Left forelimb (tissue), 1 donor: ENCODE measurements around the gene SRGAP2C.
"Not testable (repeated sequence)": the region's sequence is repeated elsewhere in the genome, so short reads cannot be mapped to it uniquely, and the experiment has no call there.

Experiments
- DNase-seq: peaks from one replicate; pipeline ENCODE4 v3.0.0-alpha.2; 2018; ENCODE audit warnings: low spot score

Gene SRGAP2C

GRCh38 chr1:121227544-121228330, 43.0 kb downstream of the SRGAP2C start:
- DNase-seq, result not testable (repeated sequence)

- DNase-seq, result not testable (repeated sequence)
These were observed 45.9 kb downstream of the SRGAP2C start for GRCh38 chr1:121230636-121231035.

DNA sequence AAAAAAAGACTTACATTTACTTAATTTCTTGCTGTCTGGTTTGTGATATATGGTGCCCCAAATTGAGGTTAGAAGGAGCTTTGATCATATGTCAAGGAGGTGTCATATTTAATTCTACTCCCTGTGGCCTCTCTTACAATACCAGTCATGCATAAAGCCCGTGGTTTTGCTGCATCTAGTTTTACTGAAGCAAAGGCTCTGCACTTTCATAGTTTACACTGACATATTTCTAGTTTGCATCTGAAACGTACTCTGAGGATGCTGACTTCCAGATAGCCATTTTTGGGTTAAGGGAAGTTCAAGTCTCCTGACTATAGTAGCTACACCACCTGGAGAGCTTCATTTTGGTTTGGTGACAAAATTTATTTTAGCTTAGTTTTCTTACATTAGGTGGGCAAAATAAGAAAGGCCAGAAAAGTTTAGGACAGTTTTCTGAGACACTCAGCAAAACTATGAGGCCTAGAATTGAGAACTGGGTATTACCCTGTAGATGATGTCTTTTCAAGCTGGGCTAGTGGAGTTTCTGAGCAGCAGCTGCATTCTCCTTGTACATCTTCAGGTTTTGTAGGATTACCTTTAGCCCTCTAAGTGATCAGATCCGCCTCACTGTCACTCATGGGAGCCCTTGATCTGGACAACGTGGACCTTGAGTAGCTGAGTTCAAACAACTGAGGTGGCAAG, 47.8 kb downstream of the SRGAP2C start:
- not testable (repeated sequence) for DNase-seq

- DNase-seq, result not testable (repeated sequence)
These were observed 49.5 kb downstream of the SRGAP2C start for GRCh38 chr1:121234090-121234759.

- DNase-seq, result not testable (repeated sequence)
These were observed 53.6 kb downstream of the SRGAP2C start for GRCh38 chr1:121238384-121238783.

GRCh38 chr1:121243913-121244312, 59.1 kb downstream of the SRGAP2C start:
- not testable (repeated sequence) for DNase-seq

GRCh38 chr1:121246399-121246798, 61.6 kb downstream of the SRGAP2C start:
- not testable (repeated sequence) for DNase-seq

- DNase-seq, result not testable (repeated sequence)
These were observed 67.9 kb downstream of the SRGAP2C start for GRCh38 chr1:121252656-121253055.

DNA sequence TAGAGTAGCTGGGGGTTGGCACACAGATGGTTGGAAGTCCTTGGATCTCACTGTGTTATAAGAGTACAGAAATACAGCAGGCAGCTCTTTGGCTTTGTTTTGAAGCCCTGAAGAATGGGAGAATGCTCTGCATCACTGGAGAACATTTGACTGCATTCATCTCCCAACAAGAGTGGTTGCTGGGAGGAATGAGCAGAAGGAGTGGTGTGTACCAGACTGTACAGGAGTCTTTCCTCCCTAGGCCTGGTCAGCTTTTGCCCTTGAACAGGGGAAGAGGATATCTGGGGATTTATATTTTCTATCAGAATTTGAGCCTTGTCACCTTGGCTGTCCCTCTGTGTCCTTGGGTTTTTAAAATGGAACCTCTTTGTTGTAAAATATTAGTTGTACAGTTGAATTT, 69.8 kb downstream of the SRGAP2C start:
- DNase-seq, result not testable (repeated sequence)

GRCh38 chr1:121257632-121258031, 72.9 kb downstream of the SRGAP2C start:
- DNase-seq, result not testable (repeated sequence)

DNA sequence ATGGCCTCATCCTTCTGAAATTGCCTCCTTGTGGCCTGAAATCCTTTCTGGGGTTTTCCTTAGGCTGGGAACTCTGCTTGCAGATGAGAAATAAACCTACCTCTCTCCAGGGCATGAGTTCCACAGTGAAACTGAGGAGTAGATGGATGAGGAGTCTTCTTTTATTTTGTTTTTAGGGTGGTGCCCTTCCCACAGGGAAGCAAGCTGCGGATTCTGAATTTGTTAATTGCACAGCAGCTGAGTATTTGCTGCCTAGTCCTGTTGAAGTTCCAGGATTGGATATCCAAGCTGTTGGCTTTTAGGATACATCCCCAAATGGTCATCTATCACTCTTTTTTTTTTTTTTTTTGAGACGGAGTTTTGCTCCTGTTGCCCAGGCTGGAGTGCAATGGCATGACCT, 73.4 kb downstream of the SRGAP2C start:
- not testable (repeated sequence) for DNase-seq

DNA sequence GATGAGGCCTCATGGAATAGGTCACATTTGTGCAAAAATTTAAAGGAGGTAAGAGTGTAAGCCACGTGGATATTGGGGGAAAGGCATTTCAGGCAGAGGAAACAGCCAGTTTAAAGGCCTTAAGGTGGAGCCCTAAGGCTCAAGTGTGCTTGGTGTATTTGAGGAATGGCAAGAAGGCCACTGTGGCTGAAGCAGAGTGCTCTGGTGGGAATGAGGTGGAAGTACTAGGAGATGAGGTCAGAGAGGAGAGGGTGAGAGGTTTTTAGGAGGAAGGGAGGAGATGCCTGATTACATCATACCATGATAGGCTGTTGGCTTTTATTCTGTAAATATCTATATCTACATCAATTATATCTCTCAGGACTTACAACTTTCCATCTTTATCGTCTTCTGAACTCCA, 75.4 kb downstream of the SRGAP2C start:
- not testable (repeated sequence) for DNase-seq

DNA sequence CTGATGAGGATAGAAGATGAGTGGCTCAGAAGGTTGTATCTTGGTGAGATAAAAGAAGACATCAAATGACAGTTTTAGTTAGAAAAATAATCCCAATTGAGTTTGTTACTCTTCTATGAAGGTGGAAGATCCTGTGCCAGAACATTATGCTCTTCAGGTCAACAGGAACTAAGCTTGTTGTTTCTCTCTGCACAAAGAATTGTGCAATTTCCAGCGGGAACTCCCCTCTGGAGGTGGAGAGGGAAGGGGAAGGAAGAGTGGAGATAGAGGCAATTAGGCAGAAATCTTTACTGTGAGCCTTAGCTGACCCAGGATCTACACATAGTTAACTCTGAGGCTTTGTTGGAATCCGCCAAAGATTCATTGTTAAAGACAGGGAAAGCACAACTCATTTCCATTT, 77.4 kb downstream of the SRGAP2C start:
- DNase-seq, result not testable (repeated sequence)

DNA sequence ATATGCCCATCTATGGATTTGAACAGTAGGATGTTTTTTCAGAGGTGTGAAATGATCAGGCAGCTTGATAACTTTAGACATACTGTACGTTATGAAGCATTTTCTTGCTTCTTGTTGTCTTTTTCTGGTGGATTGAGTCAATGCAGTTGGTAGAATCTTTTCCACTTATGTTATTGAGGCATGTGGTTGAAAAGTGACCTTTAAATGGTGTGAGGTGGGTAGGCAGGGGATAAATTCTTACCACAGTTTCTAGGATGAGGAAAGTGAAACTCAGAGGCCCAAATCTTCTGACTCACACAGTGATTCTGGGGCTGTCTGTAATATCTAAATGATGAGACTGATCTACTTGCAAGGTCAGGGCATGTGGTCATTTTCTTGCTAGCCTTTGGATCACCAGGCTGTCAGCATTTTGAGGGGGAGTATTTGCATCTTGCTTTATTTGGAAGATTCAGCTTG, 79.0 kb downstream of the SRGAP2C start:
- not testable (repeated sequence) for DNase-seq

DNA sequence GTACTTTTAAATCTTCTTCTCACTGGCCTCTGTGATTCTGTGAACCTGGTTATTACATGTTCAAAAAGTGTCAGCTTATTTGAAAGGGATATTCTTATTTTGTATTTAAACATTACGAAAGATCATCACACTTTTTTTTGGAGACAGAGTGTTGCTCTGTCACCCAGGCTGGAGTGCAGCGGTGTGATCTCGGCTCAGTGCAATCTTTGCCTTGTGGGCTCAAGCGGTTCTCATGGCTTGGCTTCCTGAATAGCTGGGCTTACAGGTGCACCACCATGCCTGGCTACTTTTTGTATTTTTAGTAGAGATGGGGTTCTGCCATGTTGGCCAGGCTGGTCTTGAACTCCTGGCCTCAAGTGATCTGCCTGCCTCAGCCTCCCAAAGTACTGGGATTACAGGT, 82.3 kb downstream of the SRGAP2C start:
- DNase-seq, result not testable (repeated sequence)

- DNase-seq, result not testable (repeated sequence)
These were observed 84.5 kb downstream of the SRGAP2C start for GRCh38 chr1:121269309-121269708.

DNA sequence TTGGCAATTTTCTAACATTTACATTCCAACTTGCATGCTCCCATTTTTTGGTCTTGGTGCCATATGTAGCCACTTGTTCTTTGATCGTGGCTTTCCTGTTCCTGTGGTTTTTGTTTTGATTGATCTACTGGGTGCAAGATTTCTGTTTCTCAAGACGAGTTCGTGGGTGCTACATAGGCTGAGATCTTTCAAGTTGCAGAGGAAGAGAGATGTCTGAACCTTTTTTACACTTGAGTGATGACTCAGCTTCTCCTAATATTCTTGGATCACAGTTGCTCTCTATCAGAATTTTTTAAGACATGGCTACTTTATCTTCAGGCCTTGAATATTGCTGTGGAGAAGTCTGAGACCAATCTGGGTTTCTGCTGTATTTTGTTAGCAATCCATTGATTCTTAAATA, 85.2 kb downstream of the SRGAP2C start:
- DNase-seq, result not testable (repeated sequence)

DNA sequence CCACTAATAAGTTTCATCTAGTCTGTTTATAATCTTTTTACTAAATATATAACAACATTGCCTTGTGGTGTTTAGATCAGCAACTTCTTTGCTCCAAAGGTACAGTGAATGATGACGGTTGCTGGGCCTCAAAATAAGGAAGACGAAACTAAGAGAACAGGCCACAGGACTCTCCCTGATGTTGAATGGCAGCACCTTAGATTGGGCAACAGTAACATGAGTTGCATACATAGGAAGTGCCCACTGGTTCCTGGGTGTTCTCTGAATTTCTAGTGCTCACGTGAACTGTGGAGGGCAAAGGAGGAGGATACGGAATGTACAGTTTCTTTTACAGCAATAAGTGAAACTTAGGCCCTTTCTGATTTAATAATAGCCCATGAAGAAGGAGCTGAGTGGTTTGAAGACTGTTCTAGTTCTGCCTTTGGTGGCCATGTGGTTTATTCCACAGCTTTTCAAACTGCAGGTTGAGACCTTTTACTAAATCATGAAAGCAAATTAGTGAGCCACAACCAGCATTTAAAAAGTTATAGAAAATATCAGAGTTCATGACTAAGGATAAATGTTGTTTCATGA, 86.5 kb downstream of the SRGAP2C start:
- not testable (repeated sequence) for DNase-seq

DNA sequence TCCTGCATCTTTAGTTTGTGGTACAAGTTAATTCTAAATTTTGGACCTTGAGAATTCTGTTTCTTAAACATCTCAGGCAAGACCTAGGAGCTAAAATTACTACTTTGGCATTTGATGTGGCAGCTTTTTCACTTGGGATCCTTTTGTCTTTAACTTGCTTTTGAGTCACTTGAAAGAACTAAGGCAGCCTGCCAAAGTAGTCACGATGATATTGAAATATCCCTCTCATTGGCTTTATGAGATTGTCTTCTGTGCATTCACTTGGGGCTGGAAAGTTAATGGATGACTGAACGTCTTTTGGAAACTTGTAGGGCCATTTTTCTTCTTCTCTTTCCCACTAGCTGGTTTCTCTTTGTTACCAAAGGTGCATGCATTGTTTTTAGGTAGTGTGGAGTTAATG, 90.7 kb downstream of the SRGAP2C start:
- not testable (repeated sequence) for DNase-seq

DNA sequence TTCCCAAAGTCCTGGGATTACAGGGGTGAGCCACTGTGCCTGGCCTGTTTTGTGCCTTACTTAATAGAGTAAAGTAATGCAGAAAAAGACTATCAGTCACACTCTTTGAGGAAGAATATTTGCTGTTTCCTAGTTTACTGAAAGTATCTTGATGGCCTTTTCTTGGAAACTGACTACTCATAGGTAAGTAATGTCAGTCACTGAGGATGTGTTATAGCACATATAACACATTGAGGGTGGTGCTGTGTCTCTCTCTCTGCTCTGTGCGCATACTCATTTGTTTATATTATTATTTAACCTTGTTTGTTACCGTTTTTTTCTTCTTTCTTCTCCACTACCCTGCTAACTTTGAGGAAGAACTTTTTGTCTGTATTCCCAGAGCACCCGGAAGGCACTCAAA, 93.4 kb downstream of the SRGAP2C start:
- not testable (repeated sequence) for DNase-seq

DNA sequence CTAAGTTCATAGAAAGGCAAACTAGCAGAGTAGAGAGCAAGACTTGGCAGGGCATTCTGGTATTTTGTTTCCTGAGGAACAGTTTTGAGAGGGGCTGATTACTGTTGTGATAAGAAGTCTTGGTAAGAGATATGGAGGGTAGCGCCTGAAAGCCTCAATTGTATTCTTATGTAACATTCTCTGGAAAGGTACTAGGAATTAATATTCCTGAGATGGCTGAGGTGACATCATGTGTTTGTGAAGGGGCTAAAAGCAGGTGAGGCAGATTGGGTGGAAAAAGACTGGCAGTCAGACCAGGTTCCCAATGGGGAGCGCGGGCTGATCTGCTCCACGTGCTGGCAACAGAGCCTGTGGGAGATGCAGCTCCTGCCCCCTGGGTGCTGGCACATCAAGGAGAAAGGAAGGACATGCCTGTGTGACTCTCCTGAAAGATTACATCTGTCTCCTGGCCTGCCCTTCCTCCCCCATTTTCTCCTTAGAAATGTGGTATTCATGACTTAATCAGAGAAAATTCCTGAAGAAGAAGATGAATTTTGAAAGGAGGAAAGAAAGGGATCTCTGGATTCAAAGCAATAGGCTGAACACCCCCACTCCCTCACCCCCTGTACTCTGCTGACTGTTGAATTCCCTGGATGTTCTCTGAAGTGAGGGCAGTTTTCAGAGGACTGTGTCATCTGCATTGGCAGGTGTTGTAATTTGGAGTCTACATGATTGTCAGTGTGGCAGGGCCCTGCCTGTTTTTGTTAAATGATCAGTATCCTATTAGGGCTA, 94.2 kb downstream of the SRGAP2C start:
- not testable (repeated sequence) for DNase-seq
